Stimulated activated CD4-positive, alpha-beta T cell treated with anti-CD3 and anti-CD28 coated beads, Interleukin-12 subunit alpha, Interleukin-12 subunit beta, amount 100 ng/mL, for 48 hours (primary cell): ENCODE measurements around the gene KBTBD13.

ENCODE experiments used
- DNase-seq, 3 donors: peaks; one replicate each; pipeline ENCODE4 v3.0.0-alpha.2; 2020; ENCODE audit warnings: low read depth in 2 of 3, low spot score in 1 of 3

Gene KBTBD13

DNA sequence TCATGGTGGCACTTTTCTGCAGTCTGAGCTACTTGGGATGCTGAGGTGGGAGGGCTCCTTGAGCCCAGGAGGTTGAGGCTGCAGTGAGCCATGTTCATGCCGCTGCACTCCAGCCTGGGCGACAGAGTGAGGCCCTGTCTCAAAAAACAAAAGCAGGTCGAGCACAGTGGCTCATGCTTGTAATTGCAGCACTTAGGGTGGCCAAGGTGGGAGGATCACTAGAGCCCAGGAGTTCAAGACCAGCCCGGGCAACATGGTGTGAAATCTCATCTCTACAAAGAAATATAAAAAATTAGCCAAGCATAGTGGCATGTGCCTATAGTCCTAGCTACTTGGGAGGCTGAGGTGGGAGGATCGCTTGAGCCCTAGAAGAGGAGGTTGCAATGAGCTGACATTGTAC lies 28.5 kb downstream of the KBTBD13 start:
- no peak for DNase-seq

DNA sequence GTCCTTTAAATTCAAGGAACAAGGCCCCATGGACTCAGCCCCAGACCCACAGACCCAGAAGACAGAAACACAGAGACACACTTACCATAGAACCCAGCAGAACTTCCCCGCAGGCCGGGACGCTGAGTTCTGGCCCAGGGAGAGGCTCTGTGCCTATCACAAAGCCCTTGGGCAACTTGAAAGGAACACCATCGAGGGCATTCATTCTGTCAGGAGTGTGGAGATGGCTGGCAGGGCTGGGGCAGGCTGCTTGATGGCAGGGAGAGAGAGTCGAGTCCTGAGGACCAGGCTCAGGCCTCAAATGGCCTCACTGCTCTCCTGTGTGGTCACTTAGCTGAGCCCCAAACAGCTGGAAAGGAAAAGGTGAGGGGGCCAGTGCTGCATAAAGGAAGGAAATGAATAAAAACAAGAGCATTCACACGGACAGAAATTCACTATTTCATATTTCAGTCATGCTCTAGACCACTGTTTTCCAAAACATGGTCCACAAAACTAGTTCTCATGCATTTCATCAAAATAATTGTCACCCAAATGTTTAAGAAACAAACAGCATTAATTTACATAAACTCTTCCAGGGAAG lies 29.6 kb downstream of the KBTBD13 start:
- DNase-seq, result no peak

DNA sequence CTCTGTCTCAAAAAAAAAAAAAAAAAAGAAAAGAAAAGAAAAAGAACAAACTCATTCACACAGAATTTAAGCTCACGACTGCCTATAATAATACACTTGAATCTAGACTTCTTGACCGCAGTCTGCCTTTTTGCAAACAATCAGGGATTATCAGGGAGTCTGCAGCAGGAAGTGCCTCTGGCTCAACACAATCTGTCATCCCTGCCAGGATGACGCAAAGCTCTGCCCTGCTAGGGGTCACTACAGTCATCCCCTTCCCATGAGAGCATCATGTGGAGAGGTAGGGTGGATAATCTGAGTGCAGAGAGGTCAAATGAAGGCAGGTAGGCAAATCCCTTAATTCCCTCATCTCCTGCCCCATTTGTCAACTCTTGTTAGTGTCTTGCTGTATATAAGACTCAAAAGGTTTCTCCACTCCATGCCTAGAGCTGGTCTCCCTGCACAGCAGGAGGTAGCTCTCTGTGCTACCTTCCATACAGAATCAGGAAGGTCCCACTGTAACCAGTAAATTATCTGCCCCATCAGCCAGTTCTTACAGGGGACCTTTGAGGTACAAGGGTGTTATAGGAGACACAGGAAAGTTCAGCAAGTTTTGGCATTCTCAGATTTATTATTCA lies 34.2 kb downstream of the KBTBD13 start:
- DNase-seq, result no peak

DNA sequence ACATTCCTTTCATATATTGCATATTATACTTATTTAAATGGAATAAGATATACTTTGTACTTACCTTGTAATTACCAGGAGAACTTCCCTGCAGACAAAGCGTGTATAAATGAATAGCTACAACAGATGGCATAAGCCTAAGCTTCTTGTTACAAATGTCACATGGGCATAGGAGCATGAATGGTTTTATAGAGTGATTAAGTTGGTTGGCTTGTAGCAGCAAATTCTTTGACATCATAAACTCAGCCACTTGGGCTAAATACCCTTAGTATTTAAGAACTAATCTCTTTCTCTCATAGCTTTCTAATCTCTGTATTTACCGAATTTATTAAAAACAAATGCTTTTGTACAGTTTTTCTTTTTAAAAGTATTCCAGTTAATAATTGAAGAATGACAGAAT lies 38.5 kb downstream of the KBTBD13 start, which contains the start of gene UBAP1L:
UBAP1L (minus strand) TSS at position 115 of the 400 bp plus-strand sequence. CDS start 8,985 bp downstream, outside the sequence.
- DNase-seq, result no peak

DNA sequence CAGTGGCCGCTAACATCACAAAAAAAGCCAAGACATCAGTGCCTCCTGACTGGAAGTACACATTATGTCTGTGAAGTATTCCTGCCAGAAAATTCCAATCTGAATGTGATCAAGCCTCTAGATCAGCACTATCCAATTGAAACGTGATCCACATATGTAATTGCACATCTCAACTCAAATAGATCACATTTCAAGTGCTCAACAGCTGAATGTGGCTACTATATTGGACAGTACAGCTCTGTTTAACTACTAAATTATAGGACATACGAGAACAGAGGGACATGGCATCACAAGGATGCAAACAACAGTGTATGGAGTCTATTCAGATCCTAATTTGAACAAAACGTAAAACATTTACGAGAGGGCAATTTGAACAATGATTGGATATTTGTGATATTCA lies 39.0 kb downstream of the KBTBD13 start:
- no peak for DNase-seq
